ENCODE data around the gene LKAAEAR1. TPM values are rescaled to one million over a fixed set of nuclear protein-coding genes. Genes with fewer than 3 reads are reported as not detected.

Gene LKAAEAR1
- total RNA-seq, 6 experiments from 2014 or later: not detected

DNA sequence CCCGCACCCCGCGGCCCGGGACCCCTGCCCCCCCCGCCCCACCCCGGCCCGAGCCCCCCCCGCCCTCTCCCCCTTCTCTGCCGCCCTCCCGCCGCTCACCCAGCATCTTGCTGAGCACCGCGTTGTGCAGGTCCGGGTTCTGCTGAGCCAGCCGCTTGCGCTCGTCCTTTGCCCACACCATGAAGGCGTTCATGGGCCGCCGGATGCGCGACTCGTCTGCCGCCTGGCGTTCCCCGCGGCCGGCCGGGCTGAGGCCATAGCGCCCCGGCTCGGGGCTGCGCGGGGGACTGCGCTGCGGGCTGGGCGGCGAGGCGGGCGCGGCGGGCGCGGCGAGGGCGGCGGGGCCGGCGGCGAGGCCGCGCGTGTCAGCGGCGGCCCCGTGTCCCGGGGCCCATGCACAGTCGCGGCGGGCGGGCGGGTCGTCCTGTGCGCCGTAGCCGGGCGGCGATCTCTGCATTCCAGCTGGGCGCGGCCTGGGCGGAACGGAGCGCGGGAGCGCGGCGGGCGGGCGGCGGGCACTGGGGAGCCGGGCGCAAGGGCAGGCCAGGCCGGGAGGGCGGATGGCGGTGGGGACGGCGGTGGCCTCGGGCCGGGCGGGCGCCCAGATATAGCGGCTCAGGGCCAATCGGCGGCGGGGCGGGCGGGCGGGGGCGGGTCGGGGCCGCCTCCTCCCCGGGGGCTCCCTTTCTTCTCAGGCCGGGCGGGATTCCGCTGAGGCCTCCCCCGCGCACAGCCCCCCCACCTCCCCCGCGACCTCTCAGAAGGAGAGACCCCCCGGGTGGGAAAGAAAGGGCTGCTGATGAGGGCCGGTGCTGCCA, 34.9 kb downstream of the LKAAEAR1 start, which contains the start of gene SOX18:
Gene SOX18 (minus strand): TSS at position 580 of the 818 bp plus-strand sequence. CDS start 123 bp downstream, at position 457.
- 10% methylated on average over 2 of the region's 111 CpGs for WGBS (ENCODE audit: insufficient coverage, low coverage, low lambda C conversion rate, missing lambda C conversion rate)
- DNase-seq (peak in 1 of 3 donors; percentile 67), ATAC-seq (peak; percentile 11 to 42 (median 19))
- no peaks in the 10 kb centered on the region for H3K4me1 ChIP-seq
- H3K36me3 ChIP-seq: no peaks in the 10 kb centered on the region
- peak within 1 kb of the TSS in 1 of 3 donors; percentile 67 for H3K27ac ChIP-seq
- no peak for TF ChIP-seq POLR2A (IDR thresholded peaks at IDR 0.05)
- TF ChIP-seq, protein P1, sequence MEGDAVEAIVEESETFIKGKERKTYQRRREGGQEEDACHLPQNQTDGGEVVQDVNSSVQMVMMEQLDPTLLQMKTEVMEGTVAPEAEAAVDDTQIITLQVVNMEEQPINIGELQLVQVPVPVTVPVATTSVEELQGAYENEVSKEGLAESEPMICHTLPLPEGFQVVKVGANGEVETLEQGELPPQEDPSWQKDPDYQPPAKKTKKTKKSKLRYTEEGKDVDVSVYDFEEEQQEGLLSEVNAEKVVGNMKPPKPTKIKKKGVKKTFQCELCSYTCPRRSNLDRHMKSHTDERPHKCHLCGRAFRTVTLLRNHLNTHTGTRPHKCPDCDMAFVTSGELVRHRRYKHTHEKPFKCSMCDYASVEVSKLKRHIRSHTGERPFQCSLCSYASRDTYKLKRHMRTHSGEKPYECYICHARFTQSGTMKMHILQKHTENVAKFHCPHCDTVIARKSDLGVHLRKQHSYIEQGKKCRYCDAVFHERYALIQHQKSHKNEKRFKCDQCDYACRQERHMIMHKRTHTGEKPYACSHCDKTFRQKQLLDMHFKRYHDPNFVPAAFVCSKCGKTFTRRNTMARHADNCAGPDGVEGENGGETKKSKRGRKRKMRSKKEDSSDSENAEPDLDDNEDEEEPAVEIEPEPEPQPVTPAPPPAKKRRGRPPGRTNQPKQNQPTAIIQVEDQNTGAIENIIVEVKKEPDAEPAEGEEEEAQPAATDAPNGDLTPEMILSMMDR (IDR thresholded peaks at IDR 0.05): no peak
- H3K27me3 ChIP-seq: no peaks in the 10 kb centered on the region
- intact Hi-C loops (cut with DNase I): no loop called here
- no peaks in the 10 kb centered on the region for H3K9me3 ChIP-seq
- H3K4me3 ChIP-seq: peak within 1 kb of the TSS; percentile 17 to 41 (median 27)

DNA sequence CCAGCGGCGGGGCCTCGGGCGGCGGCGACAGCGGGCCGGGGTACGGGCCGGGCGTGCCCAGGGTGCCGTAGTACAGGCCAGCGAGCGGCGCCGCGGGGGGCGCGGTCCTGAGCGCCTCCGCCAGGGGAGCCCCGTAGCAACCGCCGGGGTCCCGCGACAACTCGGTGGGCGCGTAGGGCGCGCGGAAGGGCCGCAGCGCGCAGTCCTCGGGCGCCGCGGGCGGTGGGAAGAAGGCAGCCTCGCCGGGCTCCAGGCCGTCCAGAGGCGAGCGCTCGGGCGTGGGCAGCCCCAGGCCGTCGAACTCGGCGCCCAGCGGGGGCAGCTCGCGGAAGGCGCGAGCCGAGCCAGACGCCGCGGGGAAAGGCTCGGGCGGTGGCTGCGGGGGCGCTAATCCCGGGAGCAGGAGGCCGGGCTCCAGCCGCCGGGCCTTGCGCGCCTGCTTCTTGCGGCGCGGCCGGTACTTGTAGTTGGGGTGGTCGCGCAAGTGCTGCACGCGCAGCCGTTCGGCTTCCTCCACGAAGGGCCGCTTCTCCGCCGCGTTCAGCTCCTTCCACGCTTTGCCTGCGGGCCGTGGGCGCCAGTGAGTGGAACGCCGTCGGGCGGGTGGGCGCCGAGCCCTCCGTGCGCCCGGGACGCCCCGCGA, 35.7 kb downstream of the LKAAEAR1 start:
- WGBS (ENCODE audit: insufficient coverage, low coverage, low lambda C conversion rate, missing lambda C conversion rate): no CpG with 5 or more reads among the region's 101 CpGs
- intact Hi-C loops (cut with DNase I): no loop called here
- DNase-seq: no peak
- Histone ChIP-seq H3K4me3 (peak overlapping the region; percentile 17 to 41 (median 27)), H3K4me1 (no peaks in the 10 kb centered on the region), H3K9me3 (no peaks in the 10 kb centered on the region), H3K27ac (no peak overlapping the region), H3K36me3 (no peaks in the 10 kb centered on the region), H3K27me3 (no peaks in the 10 kb centered on the region)
- no peak for ATAC-seq
- TF ChIP-seq POLR2A (IDR thresholded peaks at IDR 0.05): no peak
- TF ChIP-seq, protein P1 (IDR thresholded peaks at IDR 0.05): no peak

DNA sequence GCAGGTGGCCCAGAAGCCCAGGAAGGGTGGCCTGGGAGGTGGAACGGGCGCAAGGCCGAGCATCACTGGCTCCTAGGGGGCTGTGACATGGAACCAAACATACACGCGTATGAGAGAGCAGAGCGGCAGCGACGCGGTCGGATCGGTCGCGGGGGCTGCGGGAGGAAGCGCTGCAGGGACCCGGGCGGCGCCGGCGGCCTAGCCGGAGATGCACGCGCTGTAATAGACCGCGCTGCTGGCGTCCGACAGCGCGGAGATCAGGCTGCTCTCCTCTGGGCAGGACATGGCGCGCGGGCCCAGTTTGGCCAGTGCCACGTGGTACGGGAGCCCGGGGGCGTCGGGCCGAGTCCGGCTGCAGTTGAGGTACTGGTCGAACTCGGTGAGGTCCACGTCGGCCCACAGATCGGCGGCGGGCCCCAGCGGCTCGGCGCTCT, 36.2 kb downstream of the LKAAEAR1 start:
- WGBS (ENCODE audit: insufficient coverage, low coverage, low lambda C conversion rate, missing lambda C conversion rate): 40% methylated on average over 1 of the region's 49 CpGs
- Histone ChIP-seq H3K27me3 (no peaks in the 10 kb centered on the region), H3K27ac (no peak overlapping the region), H3K4me1 (no peaks in the 10 kb centered on the region), H3K9me3 (no peaks in the 10 kb centered on the region), H3K36me3 (no peaks in the 10 kb centered on the region), H3K4me3 (peak overlapping the region; percentile 17 to 41 (median 27))
- no peak for ATAC-seq
- no peak for TF ChIP-seq POLR2A (IDR thresholded peaks at IDR 0.05)
- TF ChIP-seq, protein P1 (IDR thresholded peaks at IDR 0.05): no peak
- no peak for DNase-seq
- intact Hi-C loops (cut with DNase I): no loop called here

DNA sequence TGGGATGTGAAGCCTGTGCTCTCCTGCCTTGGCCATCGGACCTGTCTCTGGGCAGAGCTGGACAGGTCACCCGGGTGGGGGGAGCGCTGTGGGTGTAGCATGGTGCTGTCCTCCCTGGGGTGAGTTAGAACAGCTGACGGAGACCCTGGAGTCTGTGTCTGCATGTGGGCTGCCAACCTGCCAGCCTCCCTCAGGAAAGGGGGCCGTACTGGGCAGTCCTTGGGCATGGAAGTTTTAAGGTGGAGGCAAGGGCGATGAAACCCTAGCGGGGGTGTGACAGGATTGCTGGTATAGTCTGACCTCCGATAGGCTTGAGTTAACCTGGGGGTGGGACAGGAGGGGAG, 37.2 kb downstream of the LKAAEAR1 start:
- DNase-seq (no peak), ATAC-seq (no peak)
- H3K4me3 ChIP-seq: peak overlapping the region in 2 of 3 donors; percentile 27 to 41
- WGBS (ENCODE audit: insufficient coverage, low coverage, low lambda C conversion rate, missing lambda C conversion rate): 54% methylated on average over 5 of the region's 8 CpGs
- H3K36me3 ChIP-seq: no peaks in the 10 kb centered on the region
- peaks cover 0 to 3% of the 10 kb centered on the region in 2 donors for H3K27me3 ChIP-seq
- no peaks in the 10 kb centered on the region for H3K9me3 ChIP-seq
- H3K4me1 ChIP-seq: no peaks in the 10 kb centered on the region
- intact Hi-C loops (cut with DNase I): no loop called here
- TF ChIP-seq, protein P1 (IDR thresholded peaks at IDR 0.05): no peak
- TF ChIP-seq POLR2A (IDR thresholded peaks at IDR 0.05): no peak
- H3K27ac ChIP-seq: no peak overlapping the region
